ENCODE results near the gene PAQR5. TPM values are rescaled to one million over a fixed set of nuclear protein-coding genes. Genes with fewer than 3 reads are reported as not detected.
A peak's percentile ranks its signal among the peaks of the same experiment; 100 is the strongest.

The PAQR5 gene
- total and polyA plus RNA-seq, 2 donors from 2014 or later = 32.7 to 51.3 TPM

- no peak overlapping the region for H3K9ac ChIP-seq (ENCODE audit: low read length in 3 of 3)
- no peaks in the 10 kb centered on the region for H3K9me3 ChIP-seq (ENCODE audit: control insufficient read depth in 2 of 3, insufficient read depth in 1 of 3, low read length in 3 of 3)
- no peaks in the 10 kb centered on the region for H3K4me1 ChIP-seq (ENCODE audit: control insufficient read depth in 2 of 3, insufficient read depth in 2 of 3, low read depth in 1 of 3, low read length in 3 of 3)
- intact Hi-C loops (cut with DNase I) = no loop called here
- no peak for TF ChIP-seq CTCF (IDR thresholded peaks at IDR 0.05; ENCODE audit: borderline replicate concordance, extremely low read depth, insufficient read depth)
- H3K4me3 ChIP-seq (ENCODE audit: low read length in 3 of 3) = no peak overlapping the region
- DNase-seq (no peak), FAIRE-seq (no peak)
- H3K27me3 ChIP-seq (ENCODE audit: control insufficient read depth, insufficient read depth, low read length) = no peaks in the 10 kb centered on the region
- H3K27ac ChIP-seq (ENCODE audit: low read depth in 2 of 2, low read length in 2 of 2) = no peak overlapping the region
- H3K36me3 ChIP-seq (ENCODE audit: control insufficient read depth in 2 of 3, insufficient read depth in 3 of 3, low read length in 3 of 3) = peaks cover 0 to 20% (median 4%) of the 10 kb centered on the region in 3 donors
These were observed 109.1 kb downstream of the PAQR5 start for GRCh38 chr15:69407719-69408400.

- no peak for DNase-seq
- H3K9ac ChIP-seq (ENCODE audit: low read length in 3 of 3) = no peak overlapping the region
- H3K9me3 ChIP-seq (ENCODE audit: control insufficient read depth in 2 of 3, insufficient read depth in 1 of 3, low read length in 3 of 3) = no peaks in the 10 kb centered on the region
- H3K4me1 ChIP-seq (ENCODE audit: control insufficient read depth in 2 of 3, insufficient read depth in 2 of 3, low read depth in 1 of 3, low read length in 3 of 3) = peaks cover 0 to 2% (median 0%) of the 10 kb centered on the region in 3 donors
- TF ChIP-seq CTCF (IDR thresholded peaks at IDR 0.05; ENCODE audit: borderline replicate concordance, extremely low read depth, insufficient read depth) = no peak
- peaks cover 0 to 15% (median 4%) of the 10 kb centered on the region in 3 donors for H3K36me3 ChIP-seq (ENCODE audit: control insufficient read depth in 2 of 3, insufficient read depth in 3 of 3, low read length in 3 of 3)
- no peak overlapping the region for H3K4me3 ChIP-seq (ENCODE audit: low read length in 3 of 3)
- H3K27ac ChIP-seq (ENCODE audit: low read depth in 2 of 2, low read length in 2 of 2) = no peak overlapping the region
- FAIRE-seq = no peak
- intact Hi-C loops (cut with DNase I) = no loop called here
- H3K27me3 ChIP-seq (ENCODE audit: control insufficient read depth, insufficient read depth, low read length) = no peaks in the 10 kb centered on the region
These were observed 110.1 kb downstream of the PAQR5 start for GRCh38 chr15:69408841-69409240.

GRCh38 chr15:69410248-69410874 is 111.6 kb downstream of the PAQR5 start:
- Histone ChIP-seq H3K27ac (ENCODE audit: low read depth in 2 of 2, low read length in 2 of 2) (no peak overlapping the region), H3K36me3 (ENCODE audit: control insufficient read depth in 2 of 3, insufficient read depth in 3 of 3, low read length in 3 of 3) (peaks cover 0 to 6% (median 0%) of the 10 kb centered on the region in 3 donors), H3K4me1 (ENCODE audit: control insufficient read depth in 2 of 3, insufficient read depth in 2 of 3, low read depth in 1 of 3, low read length in 3 of 3) (peaks cover 0 to 3% (median 2%) of the 10 kb centered on the region in 3 donors), H3K9me3 (ENCODE audit: control insufficient read depth in 2 of 3, insufficient read depth in 1 of 3, low read length in 3 of 3) (no peaks in the 10 kb centered on the region), H3K4me3 (ENCODE audit: low read length in 3 of 3) (no peak overlapping the region), H3K9ac (ENCODE audit: low read length in 3 of 3) (no peak overlapping the region), H3K27me3 (ENCODE audit: control insufficient read depth, insufficient read depth, low read length) (no peaks in the 10 kb centered on the region)
- FAIRE-seq (no peak), DNase-seq (peak in 3 of 5 donors; percentile 44 to 72 (median 57))
- peak; percentile 35 for TF ChIP-seq CTCF (IDR thresholded peaks at IDR 0.05; ENCODE audit: borderline replicate concordance, extremely low read depth, insufficient read depth)
- intact Hi-C loops (cut with DNase I) = no loop called here
